DMS114 treated with DMSO at 0.1 percent for 48 hours (cell line): ENCODE data around the gene COL6A5.
"Not testable (repeated sequence)": the region's sequence is repeated elsewhere in the genome, so short reads cannot be mapped to it uniquely, and the experiment has no call there.

ENCODE experiments used
- DNase-seq: peaks from one replicate; lab custom pipeline; 2025; ENCODE audit not compliant: unreplicated experiment; lab: John Stamatoyannopoulos, UW

The COL6A5 gene

DNA sequence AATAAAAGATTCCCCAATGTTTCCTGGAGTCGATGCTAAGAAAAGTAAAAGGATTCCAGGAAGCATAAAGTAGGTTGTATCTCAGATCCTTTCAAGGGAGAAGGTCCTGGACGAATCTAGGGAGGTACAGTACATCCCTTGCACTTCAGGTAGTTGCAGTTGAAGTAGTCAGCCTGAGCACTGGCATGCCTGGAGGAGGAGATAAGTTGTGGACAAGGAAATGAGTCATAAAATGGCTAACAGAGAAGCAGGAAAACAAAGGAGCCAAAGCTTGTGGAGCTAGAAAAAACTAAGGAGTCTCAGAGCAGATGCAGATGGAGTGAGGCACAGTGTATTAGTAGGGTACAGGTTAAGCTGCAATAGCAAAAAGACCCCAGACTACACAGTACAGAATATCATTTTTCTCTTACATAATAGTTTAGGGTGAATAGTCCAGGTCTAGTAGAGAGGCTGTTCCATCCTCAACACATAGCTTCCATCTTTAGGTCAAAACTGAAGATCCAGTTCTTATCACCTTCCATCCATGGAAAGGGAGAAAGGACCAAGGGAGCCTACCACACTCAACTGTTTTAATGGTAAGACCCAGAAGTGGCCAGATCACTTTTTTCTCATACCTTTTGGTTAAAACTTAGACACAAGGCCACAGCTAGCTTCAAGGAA, 41.3 kb downstream of the COL6A5 start:
- no peak for DNase-seq

GRCh38 chr3:130389743-130390478, 44.4 kb downstream of the COL6A5 start:
- DNase-seq: no peak

- no peak for DNase-seq
Observed at GRCh38 chr3:130392266-130392665, 46.8 kb downstream of the COL6A5 start.

- DNase-seq: no peak
Observed at GRCh38 chr3:130393594-130393993, 48.1 kb downstream of the COL6A5 start.

- DNase-seq: no peak
Observed at GRCh38 chr3:130395331-130395730, 49.9 kb downstream of the COL6A5 start.

- no peak for DNase-seq
Observed at GRCh38 chr3:130395916-130396315, 50.4 kb downstream of the COL6A5 start.

DNA sequence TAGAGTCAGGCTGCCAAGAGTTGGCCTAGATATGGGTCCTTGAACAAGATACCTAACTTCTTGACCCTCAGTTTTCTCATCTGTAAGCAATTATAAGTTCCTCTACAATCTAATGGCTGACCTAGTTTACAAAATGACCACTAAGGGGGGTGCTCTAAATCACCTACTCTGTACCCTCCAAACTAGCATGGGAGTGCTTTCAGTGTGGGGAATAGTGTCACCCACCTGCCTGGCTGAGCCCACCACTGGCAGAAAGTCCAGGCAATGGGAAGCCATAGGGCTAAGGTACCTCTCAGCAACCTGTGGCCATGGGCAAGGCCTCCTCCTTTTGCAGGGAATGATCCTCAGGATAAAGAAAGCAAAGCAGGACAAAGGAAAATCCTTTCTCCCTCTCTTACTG, 58.9 kb downstream of the COL6A5 start:
- no peak for DNase-seq

- no peak for DNase-seq
Observed at GRCh38 chr3:130405956-130406355, 60.5 kb downstream of the COL6A5 start.

- DNase-seq: not testable (repeated sequence)
Observed at GRCh38 chr3:130408253-130408652, 62.8 kb downstream of the COL6A5 start.

DNA sequence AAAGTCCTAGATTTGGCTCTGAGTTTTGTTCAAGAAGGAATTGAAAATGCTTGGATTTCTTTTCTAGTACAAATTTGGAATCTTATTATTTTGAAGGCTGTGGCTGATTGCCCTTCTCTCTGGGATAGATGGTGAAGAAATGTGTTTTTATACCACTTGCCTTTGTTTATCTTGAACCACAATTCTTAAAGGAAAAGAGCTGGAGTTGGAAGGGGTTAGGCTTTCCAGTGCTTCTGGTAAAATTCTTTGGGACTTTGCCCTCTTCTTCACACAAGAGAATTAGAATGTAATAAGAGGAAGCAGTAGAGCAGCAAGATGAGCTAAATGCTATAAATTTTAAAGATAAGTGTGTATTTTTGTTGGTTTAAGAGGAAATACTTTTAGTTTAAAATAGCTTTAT, 65.8 kb downstream of the COL6A5 start:
- DNase-seq: no peak

GRCh38 chr3:130412991-130413560, 67.6 kb downstream of the COL6A5 start:
- DNase-seq: no peak

- DNase-seq: no peak
Observed at GRCh38 chr3:130414457-130414856, 69.0 kb downstream of the COL6A5 start.

DNA sequence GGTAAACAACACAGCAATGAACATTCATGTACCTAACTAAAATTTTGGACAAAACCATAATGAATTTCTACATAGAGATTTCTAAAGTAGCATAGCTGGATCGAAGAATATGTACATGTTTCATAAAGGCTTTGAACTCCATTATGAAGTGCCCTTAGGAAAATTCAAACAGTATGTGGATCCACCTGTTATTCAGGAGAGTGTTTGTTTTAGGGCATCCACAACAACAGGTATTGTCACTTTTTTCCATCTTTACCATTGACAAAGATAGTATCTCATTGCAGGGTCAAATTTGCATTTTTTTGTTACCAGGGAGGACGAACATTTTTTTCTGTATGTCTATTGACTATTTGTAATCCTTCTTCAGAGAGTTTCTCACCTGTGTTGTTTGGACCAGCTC, 75.0 kb downstream of the COL6A5 start:
- DNase-seq: no peak

- DNase-seq: no peak
Observed at GRCh38 chr3:130423064-130423463, 77.6 kb downstream of the COL6A5 start.

GRCh38 chr3:130424837-130425236, 79.4 kb downstream of the COL6A5 start:
- DNase-seq: no peak

GRCh38 chr3:130425484-130425883, 80.0 kb downstream of the COL6A5 start:
- DNase-seq: no peak

DNA sequence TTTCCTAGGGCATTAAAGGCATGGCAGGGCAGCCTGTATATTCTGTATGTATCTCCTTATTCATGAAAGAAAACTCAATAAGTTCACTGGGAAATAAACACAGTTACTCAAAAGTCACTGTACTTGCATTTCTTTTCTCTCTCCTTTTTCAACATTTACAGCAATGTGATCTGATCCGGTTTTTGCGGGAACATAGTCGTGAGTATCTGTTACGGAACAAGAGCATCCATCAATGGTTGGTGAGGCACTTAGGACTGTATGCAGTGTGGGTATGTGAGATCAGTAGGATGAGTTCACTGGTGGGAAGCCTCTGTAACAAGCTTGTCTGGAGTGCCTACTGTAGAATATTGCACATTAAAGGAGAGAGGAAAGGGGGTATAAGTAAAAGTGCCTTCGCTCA, 80.7 kb downstream of the COL6A5 start:
- no peak for DNase-seq

- no peak for DNase-seq
Observed at GRCh38 chr3:130428871-130429712, 83.6 kb downstream of the COL6A5 start.

DNA sequence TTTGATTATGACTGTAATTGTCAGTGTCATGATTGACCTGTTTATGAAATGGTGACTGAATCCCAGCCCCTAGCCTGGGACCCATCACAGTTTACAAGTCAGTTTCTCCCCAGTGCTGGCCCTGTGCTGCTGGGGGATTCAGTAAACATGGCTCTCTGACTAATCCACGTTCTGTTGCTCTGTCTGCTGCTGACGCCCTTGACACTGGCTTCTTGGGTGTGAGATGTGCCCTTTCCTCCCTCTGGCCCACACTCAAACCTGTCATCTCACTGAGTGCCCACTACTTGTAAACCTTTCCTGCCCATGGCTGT, 84.2 kb downstream of the COL6A5 start:
- DNase-seq: no peak

- DNase-seq: no peak
Observed at GRCh38 chr3:130430266-130430665, 84.8 kb downstream of the COL6A5 start.

- DNase-seq: not testable (repeated sequence)
Observed at GRCh38 chr3:130432086-130432485, 86.6 kb downstream of the COL6A5 start.

- no peak for DNase-seq
Observed at GRCh38 chr3:130433306-130433705, 87.8 kb downstream of the COL6A5 start.
